NCI-H748 (cell line): ENCODE measurements around the gene EML4.

Source experiments
- DNase-seq: peaks from one replicate; lab custom pipeline; 2025; ENCODE audit not compliant: unreplicated experiment; lab: John Stamatoyannopoulos, UW

EML4 gene

DNA sequence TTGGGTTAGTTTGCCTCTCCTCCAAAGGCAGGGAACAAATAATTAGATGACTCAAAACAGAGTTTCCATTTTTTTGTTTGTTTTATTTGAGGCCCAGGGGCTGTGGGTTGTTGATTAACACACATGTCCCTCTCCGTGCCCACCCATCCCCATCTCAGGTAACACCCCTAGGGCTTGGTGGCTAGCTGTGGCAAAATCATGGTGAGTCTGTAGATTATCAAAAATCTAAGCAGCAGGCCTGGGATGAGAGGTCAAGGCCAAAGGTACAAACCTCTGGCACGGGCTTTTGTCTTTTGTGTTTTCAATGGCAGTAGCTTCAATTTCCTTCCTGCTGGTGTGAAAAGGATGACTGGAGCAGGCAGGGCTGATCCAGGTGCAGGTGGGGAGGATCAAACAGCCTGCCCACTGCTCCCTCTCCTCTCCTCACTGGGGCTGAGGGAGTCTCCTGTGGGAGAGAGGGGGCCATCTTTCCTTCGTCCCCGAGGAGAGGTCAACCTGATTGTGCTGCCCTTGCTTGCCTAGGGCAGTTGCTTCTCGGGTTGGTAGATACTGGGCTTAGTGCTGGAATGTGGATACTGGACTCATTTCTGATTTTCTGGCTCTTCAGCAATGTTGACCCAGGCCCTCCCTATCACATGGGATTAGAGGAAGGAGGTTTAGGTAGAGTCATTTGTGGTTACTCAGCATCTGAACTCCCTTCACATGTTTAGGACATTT is 31.9 kb upstream of the EML4 start:
- no peak for DNase-seq

DNA sequence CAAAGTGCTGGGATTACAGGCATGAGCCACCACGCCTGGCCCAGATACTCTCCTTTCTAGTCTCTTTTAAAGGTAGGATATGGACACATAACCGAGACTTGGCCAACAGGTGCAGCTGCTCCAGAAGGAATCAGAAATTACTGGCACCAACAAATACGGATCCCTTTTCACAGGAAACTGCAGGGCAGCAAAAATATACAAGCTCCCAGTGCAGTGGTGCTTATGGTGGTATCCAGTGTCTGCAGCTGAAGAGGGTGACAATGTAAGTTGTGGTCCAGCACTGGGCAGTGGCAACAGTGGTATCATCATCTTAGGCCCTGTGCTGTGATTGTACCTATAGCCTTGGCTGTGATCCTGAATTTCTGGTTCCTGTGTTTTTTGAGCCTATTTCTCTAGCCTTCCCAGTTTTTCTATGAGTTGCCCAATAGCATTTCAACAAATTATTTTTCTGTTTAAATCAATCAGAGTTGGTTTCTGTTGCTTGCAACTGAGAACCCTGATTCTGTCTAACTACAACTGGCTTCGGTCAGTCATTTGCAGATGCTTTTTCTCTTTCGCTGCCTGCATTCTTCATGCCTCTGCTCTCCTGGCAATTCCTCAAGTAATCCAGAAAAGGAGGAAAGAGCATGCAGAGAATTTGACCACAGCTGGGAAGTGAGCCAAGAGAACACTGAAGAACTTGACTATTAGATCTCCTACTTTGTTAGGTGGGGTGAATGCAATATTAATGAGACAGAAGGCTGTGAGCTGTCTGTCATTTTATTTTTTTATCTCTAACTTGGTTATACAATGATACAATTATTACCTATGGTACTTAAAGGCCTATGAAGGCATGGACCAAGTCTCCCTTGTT is 30.8 kb upstream of the EML4 start:
- DNase-seq = no peak

DNA sequence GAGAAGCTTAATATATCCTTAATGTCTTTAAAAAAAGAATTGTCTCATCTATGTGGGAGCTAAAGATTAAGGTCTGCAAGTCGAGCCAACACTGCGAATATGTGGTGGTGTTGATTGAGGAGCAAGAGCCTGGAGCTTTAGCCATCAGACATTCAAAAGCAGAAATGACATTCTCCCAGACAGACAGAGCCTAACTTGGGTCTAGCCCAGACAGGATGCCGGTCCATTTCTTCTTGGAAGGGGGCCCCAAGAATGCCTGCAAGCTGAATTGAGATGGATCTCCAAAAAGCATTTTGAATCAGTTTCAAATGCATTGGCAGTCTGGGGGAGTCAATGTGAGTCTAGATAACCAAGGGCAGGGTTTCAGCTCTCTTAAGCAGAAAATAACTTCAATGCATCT is 30.1 kb upstream of the EML4 start:
- DNase-seq = no peak

DNA sequence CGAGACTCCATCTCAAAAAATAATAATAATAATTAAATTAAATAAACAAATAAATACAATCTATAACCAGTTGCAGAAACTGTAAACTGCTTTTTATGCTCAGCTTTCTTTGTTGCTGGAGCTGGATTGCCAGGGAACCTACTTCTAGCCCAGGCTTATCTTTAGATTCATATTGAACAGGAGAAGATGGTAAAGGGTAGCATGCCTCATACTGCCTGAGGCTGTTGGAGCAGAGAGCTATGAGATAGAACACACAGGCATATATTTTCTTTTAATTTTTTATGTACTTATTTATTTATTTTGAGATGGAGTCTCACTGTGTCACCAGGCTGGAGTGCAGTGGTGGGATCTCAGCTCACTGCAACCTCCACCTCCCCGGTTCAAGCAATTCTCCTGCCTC is 28.7 kb upstream of the EML4 start:
- DNase-seq = no peak

DNA sequence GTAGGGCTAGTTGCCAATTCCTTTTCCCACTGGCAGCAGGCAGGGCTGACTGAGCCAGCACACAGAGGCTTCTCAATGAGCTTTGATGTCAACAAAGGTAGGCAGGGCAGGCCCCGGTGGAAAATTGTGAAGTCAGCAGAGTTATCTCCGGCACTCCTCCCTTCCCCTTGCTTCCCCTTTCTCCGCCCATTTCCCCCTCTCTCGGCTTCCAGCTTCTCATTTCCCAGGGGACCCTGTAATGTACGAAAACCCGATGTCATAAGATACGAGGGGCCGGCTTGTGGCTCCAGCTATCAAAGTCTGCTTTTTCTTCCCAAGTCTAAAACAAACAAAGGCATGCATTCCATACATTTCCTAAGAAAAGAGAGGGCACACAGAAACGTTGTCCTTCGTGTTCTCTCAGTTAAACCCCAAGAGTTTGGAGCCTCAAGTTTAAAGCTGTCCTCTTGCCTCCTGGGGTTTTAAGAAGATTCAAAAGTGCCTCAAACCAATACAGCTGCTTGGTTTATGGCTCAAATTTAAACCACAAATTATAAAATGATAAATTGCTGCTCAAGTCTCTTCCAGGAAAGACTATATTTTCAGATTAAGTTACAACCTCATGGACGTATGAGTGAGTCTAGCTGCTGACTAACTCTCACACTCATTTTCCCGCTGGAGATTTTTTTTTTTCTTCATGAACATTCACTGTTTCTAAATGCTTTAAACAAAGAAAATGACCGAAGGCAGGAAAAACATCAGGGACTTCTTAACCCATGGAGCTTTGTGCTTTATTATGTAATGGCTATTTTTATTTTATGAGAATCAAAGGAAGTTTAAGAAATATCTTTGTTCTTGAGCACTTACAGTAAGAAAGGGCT is 27.2 kb upstream of the EML4 start:
- DNase-seq = peak; percentile 60

DNA sequence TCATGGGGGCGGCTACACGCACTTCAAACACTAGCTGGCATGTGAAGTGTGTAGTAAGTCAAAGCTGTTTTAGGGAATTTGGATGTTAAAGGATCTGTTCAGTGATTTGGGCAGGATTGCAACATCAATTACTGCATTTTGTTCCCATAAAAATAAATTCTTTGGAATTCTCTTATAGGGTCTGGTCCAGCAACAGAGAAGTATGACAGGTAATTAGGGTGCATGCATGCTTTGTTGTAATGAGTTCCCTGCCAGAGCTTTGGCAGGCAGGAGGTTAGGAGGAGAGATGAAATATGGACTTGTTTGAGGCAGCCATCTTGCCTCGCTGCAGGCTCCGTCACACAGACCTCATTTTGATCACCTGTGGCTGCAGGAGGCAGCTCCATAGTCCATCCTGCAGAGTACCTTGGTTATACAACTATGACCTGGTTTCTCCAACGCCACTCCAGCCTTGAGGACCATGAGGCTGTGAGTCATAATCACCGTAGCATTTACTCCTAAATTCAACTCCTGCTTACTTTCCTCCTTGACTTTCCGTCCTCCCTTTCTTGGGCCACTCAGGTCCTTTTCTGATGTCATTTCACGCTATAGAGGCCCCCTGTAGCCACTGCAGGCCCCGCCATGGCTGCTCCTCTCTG is 26.5 kb upstream of the EML4 start:
- no peak for DNase-seq

DNA sequence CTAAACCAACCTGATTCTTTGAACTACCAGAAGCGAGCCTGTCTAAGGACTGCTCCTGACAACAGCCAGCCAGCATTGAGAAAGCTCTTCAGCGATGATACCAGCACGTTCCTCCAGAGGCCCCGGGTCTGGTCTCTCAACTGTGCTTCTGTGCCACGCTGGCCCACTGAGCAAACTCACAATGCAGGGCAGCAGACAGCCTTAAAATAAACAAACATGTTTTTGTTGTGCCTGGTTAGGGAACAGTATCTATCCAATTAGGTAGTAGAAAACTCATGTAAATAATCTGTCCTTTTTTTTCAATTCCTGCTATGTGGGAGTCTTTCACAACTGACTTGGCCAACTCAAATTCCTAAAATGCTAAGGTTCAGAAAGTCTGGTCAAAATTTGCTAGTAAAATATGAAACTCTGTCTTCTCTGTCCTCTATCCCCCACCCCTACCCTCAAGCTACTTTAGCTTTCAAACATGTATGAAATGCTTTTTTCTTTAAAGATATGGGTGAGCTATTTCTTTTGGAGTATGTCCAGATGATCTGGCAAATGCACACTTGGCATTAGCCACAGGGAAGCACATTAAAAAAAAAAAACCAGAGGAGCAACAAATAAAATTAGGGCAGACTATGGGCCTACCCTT is 21.4 kb upstream of the EML4 start:
- no peak for DNase-seq

DNA sequence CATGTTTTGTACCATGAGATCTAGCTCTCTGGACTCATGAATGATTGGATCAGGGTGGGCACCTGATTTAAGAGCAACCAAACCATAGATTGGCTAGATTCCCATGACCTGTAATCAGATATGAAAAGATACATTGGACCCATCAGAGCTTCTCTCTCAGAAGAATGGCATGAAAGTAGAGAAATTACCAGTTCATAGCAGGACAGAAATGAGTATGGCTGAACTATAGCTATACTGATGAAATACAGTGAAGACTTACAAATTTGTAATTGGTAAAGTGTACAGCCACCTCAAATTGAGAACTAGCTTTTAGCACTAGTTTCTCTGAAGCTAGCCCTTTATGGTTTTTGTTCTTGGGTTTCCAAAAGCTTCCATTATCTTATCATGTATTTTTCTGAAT is 19.0 kb upstream of the EML4 start:
- no peak for DNase-seq

DNA sequence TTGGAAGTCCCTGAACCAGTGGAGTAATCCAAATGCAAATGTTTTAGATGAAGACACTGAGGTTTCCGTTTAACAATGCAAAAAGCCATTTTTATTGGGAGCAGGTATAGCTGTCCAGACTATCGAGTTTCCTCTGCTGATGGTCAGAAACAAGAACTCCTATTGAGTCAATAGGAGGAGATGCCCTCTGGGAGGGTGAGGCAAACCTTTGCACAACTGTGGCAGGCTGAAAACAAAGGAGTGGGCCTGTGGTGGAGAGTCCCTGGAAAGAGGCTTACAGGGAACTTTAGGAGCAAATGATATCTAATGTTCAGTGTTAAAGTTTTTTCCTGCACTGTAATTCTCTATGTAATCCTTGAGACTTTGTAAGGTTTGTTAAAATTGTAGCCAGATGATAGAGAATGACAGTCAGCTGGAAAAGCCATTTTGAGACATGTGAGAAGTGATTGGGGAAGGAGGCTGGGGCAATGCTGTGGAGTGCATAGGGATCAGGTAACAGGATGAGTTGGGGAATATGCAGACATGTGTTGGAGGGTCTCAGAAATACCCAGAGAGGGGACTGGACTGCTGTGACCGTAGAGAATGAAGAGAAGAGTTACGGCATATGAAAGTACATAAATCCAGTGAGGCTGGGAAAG is 15.1 kb upstream of the EML4 start:
- DNase-seq = no peak

DNA sequence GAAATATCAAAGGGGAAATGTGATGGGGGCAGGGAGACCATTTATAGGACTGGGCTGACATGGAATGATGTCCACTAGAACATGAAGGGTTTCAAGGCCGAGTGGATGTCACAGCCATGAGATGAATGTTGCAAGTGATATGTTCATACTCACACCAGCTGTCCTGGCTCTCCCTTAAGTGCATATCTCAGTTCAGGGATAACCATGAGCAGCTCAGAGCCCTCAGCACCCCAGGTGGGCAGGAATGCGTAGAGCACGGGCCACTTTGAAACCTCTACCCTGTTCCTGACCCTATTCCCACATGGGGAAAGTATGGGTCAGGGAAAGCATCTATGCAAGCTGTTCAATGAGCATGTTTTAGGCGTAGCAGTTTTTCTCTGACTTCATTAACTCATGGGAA is 12.4 kb upstream of the EML4 start:
- DNase-seq = no peak

DNA sequence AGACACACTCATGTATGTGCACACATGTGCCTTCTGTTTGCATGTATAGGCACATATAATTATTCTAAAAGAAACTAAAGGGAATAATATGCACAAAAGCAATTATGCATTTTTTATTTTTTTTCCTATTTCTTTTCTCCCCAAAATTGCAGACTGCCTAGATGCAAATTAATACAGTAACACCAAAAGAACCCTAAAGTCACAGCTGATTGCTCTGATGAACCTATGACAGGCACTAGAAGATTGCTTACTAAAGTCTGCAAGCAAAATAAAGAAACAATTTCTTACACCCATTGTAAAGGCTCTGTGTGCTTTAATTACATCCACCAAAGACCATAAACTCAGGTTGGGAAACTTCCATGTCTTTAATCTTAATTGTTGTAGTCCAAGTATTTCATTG is 7.7 kb upstream of the EML4 start:
- no peak for DNase-seq

DNA sequence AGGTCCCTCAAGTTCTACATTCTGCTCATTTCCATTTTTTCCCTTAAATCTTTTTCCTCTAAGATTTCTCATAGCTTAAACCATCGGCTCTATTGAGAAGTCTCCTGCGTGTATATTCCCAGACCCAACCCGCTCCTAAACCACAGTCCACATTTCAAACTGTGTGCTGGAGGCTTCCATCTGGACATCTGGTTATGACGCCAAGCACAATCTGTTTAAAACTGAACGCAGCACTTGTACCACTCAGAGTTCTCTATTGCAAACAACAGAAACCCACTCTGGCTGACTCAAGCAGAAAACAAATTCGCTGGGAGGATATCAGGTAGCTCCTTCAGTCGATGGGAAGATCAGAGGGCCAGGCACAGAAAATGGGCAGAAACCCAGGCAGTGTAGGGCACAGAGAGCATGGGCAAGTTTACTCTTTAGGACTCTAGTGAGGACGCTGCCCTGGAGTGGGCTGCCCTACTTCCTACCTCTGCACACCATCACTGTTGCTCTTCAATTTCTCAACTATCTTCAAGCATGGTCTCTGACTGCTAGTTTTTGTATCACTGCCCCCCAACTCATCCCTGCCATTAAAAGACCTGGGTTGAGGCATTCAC is 5.6 kb upstream of the EML4 start:
- no peak for DNase-seq

DNA sequence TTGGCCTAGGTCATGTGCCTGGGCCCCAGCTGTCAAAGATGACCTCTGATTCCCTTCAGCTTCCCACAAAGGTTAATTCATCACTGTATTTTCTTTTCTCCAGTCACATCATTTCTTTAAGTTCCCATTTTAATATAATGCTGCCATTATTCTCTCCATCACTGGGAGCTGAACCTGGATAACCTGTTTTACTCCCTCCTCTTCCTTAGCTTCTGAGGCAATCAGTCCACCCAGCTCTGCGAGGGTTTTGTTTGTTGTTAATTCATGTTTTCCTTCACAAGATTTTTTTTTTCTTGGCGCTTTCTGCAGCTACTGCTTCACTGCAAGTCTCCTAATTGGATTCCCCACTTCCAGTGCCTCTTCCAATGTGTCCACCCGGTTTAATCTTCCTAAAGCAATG is 5.1 kb upstream of the EML4 start:
- DNase-seq = no peak

DNA sequence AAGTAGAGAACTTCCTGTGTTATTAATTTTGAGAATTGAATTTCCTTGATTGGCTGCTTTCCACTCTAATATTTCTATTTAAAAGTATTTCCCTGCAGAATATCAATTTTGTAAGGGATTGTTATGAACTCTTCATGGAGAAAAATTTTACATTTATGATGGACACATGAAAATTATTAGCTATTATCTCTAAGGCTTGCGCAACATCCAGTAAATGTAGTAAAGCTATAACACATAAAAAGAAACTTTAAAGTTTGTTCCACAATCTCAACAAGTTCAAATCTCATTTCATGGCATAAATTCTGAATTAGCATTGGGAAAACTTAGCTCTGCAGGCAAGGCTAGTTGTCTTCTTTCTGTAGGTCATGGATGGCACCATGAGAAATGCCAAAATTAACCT is 4.2 kb upstream of the EML4 start:
- no peak for DNase-seq

DNA sequence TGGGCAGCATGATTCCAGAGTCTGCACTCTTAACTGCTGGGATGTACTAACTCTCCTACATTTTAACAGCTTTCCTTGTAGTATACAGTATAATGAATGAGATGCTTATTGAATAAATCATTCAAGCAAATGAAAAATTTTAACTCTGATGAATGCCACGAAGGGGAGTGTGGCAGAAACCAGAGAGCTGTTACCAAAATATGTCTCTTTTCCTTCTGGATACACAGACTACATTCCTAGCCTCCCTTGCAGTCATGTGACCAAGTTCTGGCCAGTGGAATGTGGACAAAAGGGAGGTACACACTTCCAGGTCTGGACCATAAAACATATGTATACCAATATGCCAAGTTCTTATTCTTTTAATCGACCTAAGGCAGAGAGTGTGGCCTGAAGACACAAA is 1.7 kb upstream of the EML4 start:
- no peak for DNase-seq

DNA sequence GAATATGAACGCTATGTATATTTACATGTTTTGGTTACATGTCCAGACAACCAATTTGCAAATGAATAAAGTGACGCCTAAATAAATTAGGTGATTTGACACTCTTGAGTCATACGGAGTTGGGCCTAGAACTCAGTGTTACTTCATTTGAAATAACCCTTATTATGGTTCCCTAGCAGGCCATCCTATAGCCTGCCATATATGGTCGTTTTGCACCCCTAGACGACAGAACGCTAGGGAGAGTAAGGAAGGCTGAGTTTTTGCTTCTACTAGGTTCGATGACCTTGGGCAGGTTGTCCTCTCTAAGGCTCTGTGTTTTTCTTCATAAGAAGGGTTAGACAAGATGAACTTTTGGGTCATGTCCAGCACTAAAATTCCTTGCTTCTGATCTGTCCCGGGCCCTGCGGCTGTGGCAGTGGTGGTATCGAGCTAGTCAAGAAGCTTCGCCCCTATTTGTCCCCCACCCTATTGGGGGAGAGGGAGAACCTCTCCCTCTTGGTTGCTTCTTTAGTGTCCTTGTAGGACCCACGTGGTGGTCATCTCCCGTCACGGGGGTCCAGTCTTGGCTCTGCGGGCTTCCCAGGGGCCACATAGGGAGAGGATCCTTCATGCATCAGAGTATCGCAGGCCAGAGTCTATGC is 574 bp upstream of the EML4 start:
- DNase-seq = no peak

DNA sequence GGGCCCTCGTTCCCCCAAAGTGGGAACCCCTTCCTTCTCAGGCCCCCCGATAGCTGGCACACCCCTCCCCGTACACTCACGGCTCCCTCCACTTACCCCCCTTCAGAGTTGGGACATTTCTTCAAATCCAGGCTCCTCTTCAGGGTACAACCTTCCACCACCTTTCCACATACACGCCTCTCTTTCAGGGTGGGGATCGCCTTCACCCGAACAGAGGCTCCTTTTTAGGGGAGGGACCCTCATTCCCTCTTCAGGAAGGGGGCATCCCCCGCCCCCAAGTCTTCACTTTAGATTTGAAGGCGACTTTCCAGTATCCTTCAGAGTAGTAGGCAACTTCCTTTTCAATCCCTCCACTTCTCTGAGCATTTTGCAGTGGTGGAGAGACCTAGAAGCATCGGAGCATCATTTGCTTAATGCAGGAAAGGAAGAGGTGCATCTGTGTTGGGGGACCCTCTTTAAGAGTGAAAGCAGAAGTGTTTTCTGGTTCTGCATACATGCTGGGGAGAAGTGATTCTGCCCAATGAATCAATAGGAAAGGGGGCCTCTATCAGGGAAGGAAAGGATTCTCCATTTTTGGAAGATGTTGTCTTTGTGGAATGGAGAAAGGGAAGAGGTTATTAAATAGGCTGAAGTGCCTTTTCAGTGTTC is 845 bp downstream of the EML4 start:
- peak; percentile 10 for DNase-seq

DNA sequence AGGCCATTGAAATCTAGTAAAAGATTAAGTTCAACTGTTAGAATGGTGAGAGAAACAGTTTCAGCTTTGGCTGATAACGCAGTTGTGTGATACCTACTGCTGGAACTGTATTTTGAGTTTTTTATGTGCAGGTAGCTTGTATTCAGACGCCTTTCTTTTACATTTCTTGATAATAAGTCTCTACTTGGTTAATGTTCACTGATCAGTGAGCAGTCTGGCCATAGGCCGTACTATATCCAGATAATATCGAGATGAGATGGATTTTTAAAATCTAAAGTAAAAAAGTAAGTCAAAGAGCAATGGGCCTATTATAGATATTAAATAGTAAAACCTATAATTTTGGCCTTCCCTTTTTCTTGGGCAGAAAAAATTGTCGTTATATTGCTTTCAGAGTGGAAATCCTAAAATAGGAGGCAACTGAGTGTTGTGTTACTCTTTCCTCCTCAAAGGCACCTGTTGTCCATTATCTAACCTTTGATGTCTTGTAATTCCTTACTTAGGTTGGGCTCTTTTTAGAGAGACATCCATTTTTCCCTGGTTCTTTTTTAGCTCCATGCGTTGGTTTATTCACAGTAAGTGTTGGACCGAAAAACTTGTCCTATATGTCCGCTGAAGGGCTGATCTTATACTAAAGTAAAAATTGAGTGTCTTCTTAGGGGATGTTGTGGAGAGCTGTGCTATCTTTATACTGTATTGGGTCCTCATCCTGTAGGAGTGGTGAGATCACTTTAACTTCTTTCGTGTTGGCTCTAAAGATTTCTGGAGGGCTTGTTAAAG is 1.7 kb downstream of the EML4 start:
- no peak for DNase-seq
